Caco-2 (cell line): Measurements from ENCODE around the gene DGKQ. TPM values are rescaled to one million over a fixed set of nuclear protein-coding genes. Genes with fewer than 3 reads are reported as not detected.
A peak's percentile ranks its signal among the peaks of the same experiment; 100 is the strongest.

Source experiments
- BruUV-seq: library from RNA; stranded (reverse); fragments of 400-500 nt; replicated peaks from 2 replicates; lab custom pipeline; 2021; lab: Mats Ljungman, UMichigan
- CTCF ChIA-PET: fragments of 300-600 bp; sonication (Branson Sonifier 250); formaldehyde crosslinking; loops from one replicate; lab custom pipeline; 2022; ENCODE audit warnings: antibody characterized with exemption; lab: Charles Lee
- POLR2A ChIA-PET: fragments of 300-600 bp; sonication (Branson Sonifier 250); formaldehyde crosslinking; loops from one replicate; lab custom pipeline; 2022; ENCODE audit warnings: antibody characterized with exemption; lab: Charles Lee
- DNase-seq, 2 experiments: peaks; one replicate each; pipeline versions ENCODE4 v3.0.0 to v3.0.0-alpha.2; 2020 to 2022
- H3K27me3 ChIP-seq: replicated peaks from 2 replicates; pipeline ENCODE4 v1.6.0; 2011; ENCODE audit warnings: low read length; ENCODE audit not compliant: control insufficient read depth, insufficient read depth
- H3K36me3 ChIP-seq: 2 replicates; pipeline ENCODE4 v1.5.1; 2011; ENCODE audit warnings: low read length; ENCODE audit not compliant: control insufficient read depth, insufficient read depth
- H3K4me1 ChIP-seq: fragments of 250-450 bp; sonication (Bioruptor Pico); 2 replicates; pipeline ENCODE4 v1.5.1; 2020; ENCODE audit warnings: mild to moderate bottlenecking
- H3K4me3 ChIP-seq: 2 replicates; pipeline ENCODE4 v1.5.1; 2011; ENCODE audit warnings: low read depth, mild to moderate bottlenecking, control low read depth, low read length
- H3K9me3 ChIP-seq: fragments of 250-450 bp; sonication (Bioruptor Pico); 2 replicates; pipeline ENCODE4 v1.5.1; 2020; ENCODE audit warnings: mild to moderate bottlenecking, moderate library complexity
- H3K27ac Mint-ChIP-seq: one replicate; pipeline ENCODE4 v1.8.0; 2022; ENCODE audit warnings: mixed read lengths; ENCODE audit not compliant: unreplicated experiment
- H3K27me3 Mint-ChIP-seq: one replicate; pipeline ENCODE4 v1.8.0; 2022; ENCODE audit warnings: mixed read lengths; ENCODE audit not compliant: insufficient read depth, unreplicated experiment
- H3K36me3 Mint-ChIP-seq: one replicate; pipeline ENCODE4 v1.8.0; 2022; ENCODE audit warnings: mild to moderate bottlenecking, mixed read lengths; ENCODE audit not compliant: insufficient read depth, unreplicated experiment
- H3K4me1 Mint-ChIP-seq: one replicate; pipeline ENCODE4 v1.8.0; 2022; ENCODE audit warnings: low read depth, mixed read lengths; ENCODE audit not compliant: unreplicated experiment
- H3K4me3 Mint-ChIP-seq: one replicate; pipeline ENCODE4 v1.8.0; 2022; ENCODE audit warnings: mild to moderate bottlenecking, moderate library complexity, mixed read lengths; ENCODE audit not compliant: unreplicated experiment
- H3K9me3 Mint-ChIP-seq: one replicate; pipeline ENCODE4 v1.8.0; 2022; ENCODE audit warnings: mixed read lengths; ENCODE audit not compliant: unreplicated experiment
- CTCF ChIP-seq, 2 experiments: fragments of 200-600 bp in 1 of 2; IDR thresholded peaks; 1 replicate in 1 of 2; 2 replicates in 1 of 2; pipeline versions ENCODE4 v1.5.1 to v1.8.0; 2011 to 2022; ENCODE audit warnings: antibody characterized with exemption in 1 of 2, control low read depth in 1 of 2, inconsistent platforms in 1 of 2, low read depth in 1 of 2, low read length in 1 of 2, mild to moderate bottlenecking in 1 of 2, moderate library complexity in 1 of 2; ENCODE audit not compliant: insufficient read depth in 1 of 2, severe bottlenecking in 1 of 2, unreplicated experiment in 1 of 2
- intact Hi-C: fragments of 100-400 bp; cut with micrococcal nuclease; formaldehyde crosslinking; loops from one replicate; pipeline ENCODE4 v1.10.0; 2022; ENCODE audit not compliant: unreplicated experiment
- total RNA-seq: library from RNA; stranded (reverse); gene quantifications from 2 replicates; pipeline ENCODE4 v1.2.3, GENCODE V29; 2022

The DGKQ gene
- total RNA-seq, 1 experiment from 2014 or later, result 14.1 TPM

DNA sequence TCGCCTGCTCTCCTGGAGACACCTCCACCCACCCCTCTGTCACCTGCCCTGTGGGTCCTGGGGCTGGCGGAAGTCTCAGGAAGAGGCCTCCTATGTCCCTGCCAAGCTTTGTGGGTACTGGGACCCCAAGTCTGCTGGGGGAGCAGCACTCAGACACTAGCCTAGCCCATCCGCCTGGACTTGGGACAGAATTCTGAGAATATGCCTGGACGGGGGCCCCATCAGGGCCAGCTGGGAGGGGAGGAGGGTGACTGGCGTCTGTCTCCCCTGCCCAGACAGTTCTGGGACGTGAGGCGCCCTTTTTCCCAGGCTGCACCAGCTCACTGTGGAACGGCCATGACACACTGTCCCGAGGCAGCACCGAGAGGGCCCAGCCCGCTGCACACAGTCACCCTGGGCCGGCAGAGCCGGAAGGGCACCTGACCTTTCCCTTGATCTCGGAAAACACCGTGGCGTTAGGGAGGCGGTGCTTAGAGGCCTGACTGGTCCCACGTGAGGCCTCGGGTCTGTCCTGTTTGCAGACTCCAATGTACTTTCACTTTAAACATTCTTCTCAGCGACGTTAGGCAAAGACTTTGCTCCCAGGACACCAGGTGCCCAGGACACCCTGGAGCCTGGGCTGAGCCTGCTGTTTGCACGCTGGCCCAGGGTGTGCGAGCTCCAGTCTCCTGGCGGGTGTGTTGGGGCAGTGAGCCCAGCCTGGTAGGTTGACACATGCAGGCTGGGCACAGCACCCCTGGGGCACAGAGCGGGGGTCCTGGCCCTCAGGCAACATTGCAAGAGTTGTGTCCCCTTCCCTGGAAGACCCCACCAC is 19.1 kb upstream of the DGKQ start:
- Mint-ChIP-seq H3K36me3 (peaks cover 22% of the 10 kb centered on the region), H3K27ac (peak overlapping the region; percentile 88), H3K4me1 (no peaks in the 10 kb centered on the region), H3K27me3 (no peaks in the 10 kb centered on the region), H3K4me3 (peak overlapping the region; percentile 71), H3K9me3 (no peaks in the 10 kb centered on the region)
- H3K27me3 ChIP-seq, result no peaks in the 10 kb centered on the region
- intact Hi-C loops, result loop anchor here (5.0 kb wide), 1 partner anchor 60 kb away; the partner anchor contains the start of genes GAK and TMEM175
- H3K4me1 ChIP-seq, result peaks cover 48% of the 10 kb centered on the region
- no peaks in the 10 kb centered on the region for H3K9me3 ChIP-seq
- TF ChIP-seq CTCF (IDR thresholded peaks at IDR 0.05; ENCODE audit: insufficient read depth in 1 of 2, low read depth in 1 of 2, low read length in 1 of 2, severe bottlenecking in 1 of 2, unreplicated experiment in 1 of 2), result no peak
- ChIA-PET POLR2A (interaction anchor here (0.9 kb wide), 1 partner anchor 60 kb away, joined by 5 read pairs; the partner anchor contains the start of genes GAK and TMEM175), CTCF (interaction anchor here (1.5 kb wide), 1 partner anchor 60 kb away, joined by 3 read pairs; the partner anchor contains the start of genes GAK and TMEM175)
- DNase-seq, result peak; percentile 93 to 95
- BruUV-seq, result TSS peak; percentile 40
- H3K4me3 ChIP-seq, result peak overlapping the region; percentile 42
- no peaks in the 10 kb centered on the region; the same call in 1 of the 2 replicates for H3K36me3 ChIP-seq

DNA sequence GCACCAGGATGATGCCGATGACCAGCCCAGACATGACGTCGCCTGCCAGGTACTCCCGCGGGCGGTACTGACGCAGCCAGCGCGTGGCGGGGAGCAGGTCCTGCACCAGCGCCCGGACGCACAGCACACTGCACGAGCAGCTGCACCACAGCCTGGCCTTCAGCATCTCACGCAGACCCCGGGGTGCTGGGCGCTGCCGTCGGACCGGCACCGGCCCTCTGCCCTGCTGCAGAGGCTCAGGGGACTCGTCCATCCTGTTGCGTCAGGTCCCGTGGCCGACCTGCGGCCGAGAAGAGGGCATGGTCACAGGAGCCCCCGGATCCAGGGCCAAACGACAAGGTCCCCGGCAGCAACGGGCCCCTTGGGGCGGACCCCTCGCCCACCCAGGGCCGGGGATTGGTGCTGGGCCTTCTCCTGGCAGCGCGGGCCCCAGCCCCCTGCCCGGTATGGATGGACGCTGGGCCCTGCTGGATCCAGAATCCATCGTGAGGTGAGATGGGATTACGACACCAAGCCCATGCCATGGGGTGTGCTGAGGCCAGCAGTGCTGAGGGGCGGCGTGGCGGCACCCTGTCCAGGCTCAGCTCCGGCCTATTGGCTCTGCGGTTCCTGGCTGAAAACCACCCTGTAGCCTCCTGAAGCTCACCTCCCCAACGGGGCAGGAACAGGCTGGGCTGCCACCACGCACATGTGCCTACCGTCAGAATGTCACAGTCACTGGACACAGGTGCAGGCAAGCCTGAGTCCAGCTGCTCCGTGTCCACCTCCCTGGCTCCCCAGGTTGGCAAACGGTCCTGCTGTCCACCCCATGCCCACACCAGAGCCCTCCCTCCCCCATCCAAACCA is 18.3 kb upstream of the DGKQ start:
- Mint-ChIP-seq H3K36me3 (peaks cover 23% of the 10 kb centered on the region), H3K9me3 (no peaks in the 10 kb centered on the region), H3K4me1 (no peaks in the 10 kb centered on the region), H3K4me3 (peak overlapping the region; percentile 71), H3K27me3 (no peaks in the 10 kb centered on the region), H3K27ac (peak overlapping the region; percentile 88)
- ChIA-PET CTCF (interaction anchor here (1.5 kb wide), 1 partner anchor 59 kb away, joined by 3 read pairs; the partner anchor contains the start of genes GAK and TMEM175), POLR2A (interaction anchor here (0.9 kb wide), 1 partner anchor 60 kb away, joined by 5 read pairs; the partner anchor contains the start of genes GAK and TMEM175)
- intact Hi-C loops, result loop anchor here (5.0 kb wide), 1 partner anchor 59 kb away; the partner anchor contains the start of genes GAK and TMEM175
- BruUV-seq, result no TSS peak
- H3K9me3 ChIP-seq, result no peaks in the 10 kb centered on the region
- no peaks in the 10 kb centered on the region; the same call in 1 of the 2 replicates for H3K36me3 ChIP-seq
- no peak for TF ChIP-seq CTCF (IDR thresholded peaks at IDR 0.05; ENCODE audit: insufficient read depth in 1 of 2, low read depth in 1 of 2, low read length in 1 of 2, severe bottlenecking in 1 of 2, unreplicated experiment in 1 of 2)
- no peaks in the 10 kb centered on the region for H3K27me3 ChIP-seq
- H3K4me1 ChIP-seq, result peaks cover 48% of the 10 kb centered on the region
- H3K4me3 ChIP-seq, result peak overlapping the region; percentile 11; the same call in 1 of the 2 replicates
- DNase-seq, result no peak
